HEK293 (cell line): Measurements from ENCODE around the gene PRSS2.

Experiments used
- ZNF37A ChIP-seq: fragments of 450-650 bp; IDR thresholded peaks from 2 replicates; pipeline ENCODE4 v1.5.1; 2018; ENCODE audit warnings: missing biosample characterization, missing genetic modification characterization
- ZNF768 ChIP-seq: fragments of 450-650 bp; formaldehyde crosslinking; IDR thresholded peaks from 2 replicates; pipeline ENCODE4 v1.5.1; 2018; ENCODE audit warnings: missing biosample characterization, mild to moderate bottlenecking, missing genetic modification characterization

DNA sequence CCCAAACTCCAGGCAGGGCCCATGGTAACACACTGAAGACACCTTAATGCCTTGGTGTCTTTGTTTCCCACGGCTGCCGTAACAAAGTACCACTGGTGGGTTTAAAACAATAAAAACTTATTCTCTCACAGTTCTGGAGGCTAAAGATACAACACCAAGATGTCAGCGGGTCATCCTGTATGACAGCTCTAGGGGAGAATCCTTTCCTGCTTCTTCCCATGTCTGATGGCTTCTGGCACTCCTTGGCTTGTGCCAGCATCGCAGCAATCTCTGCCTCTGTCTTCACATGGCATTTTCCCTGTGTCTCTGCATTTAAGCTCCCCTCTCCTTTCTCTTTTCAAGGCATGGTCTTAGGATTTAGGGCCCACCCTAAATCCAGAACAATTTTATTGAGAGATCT is 33.1 kb downstream of the PRSS2 start:
- TF ChIP-seq ZNF37A (tag by site-specific recombination) (no peak), ZNF768 (no peak)
